Uterus (tissue), 2 donors: ENCODE measurements around the gene PITRM1.

ENCODE experiments used
- CTCF ChIP-seq, 4 experiments: fragments of 200-600 bp in 2 of 4; fragments of 450-650 bp in 2 of 4; sonication (generic) in 2 of 4; IDR thresholded peaks; one replicate each; pipeline ENCODE4 v1.5.1; 2016 to 2019; ENCODE audit warnings: antibody characterized with exemption in 4 of 4, mild to moderate bottlenecking in 2 of 4, moderate library complexity in 1 of 4
- POLR2A ChIP-seq, 2 donors: fragments of 450-650 bp; IDR thresholded peaks; one replicate each; pipeline ENCODE4 v1.6.1; 2016; ENCODE audit warnings: antibody characterized with exemption in 2 of 2, mild to moderate bottlenecking in 1 of 2, moderate library complexity in 1 of 2

- TF ChIP-seq CTCF (IDR thresholded peaks at IDR 0.05) (no peak), POLR2A (IDR thresholded peaks at IDR 0.05) (no peak)
Observed at GRCh38 chr10:3103646-3104045, 68.9 kb downstream of the PITRM1 start.
